ENCODE measurements around the gene KLK5. TPM values are rescaled to one million over a fixed set of nuclear protein-coding genes. Genes with fewer than 3 reads are reported as not detected.

The KLK5 gene
- total RNA-seq, 1 experiment from 2014 or later, result not detected

- peak overlapping the region; percentile 60 for H3T11ph ChIP-seq (ENCODE audit: low read length)
- H4K5ac ChIP-seq (ENCODE audit: insufficient read length, low read depth, low read length), result no peak overlapping the region
- no peak overlapping the region for H2BK5ac ChIP-seq (ENCODE audit: insufficient read length, low read length)
- H2BK120ac ChIP-seq (ENCODE audit: low read depth, low read length, poor library complexity, severe bottlenecking), result no peak overlapping the region
- peaks cover 4 to 6% (median 5%) of the 10 kb centered on the region in 3 experiments; a peak in 4 of 7 replicates for H3K36me3 Mint-ChIP-seq (ENCODE audit: insufficient read depth in 1 of 3, low read depth in 3 of 3)
- H2BK20ac ChIP-seq (ENCODE audit: low read depth, low read length, poor library complexity, severe bottlenecking), result no peak overlapping the region
- no peak overlapping the region for H3K4me3 Mint-ChIP-seq
- no peak overlapping the region for H3K23ac ChIP-seq (ENCODE audit: insufficient read length, low read depth, low read length)
- no peaks in the 10 kb centered on the region for H3K27me3 ChIP-seq (ENCODE audit: insufficient read depth, low read length)
- no peaks in the 10 kb centered on the region for H3K4me1 ChIP-seq (ENCODE audit: insufficient read depth, low read length)
- peaks cover 14% of the 10 kb centered on the region in 2 experiments for H3K9me3 Mint-ChIP-seq
- no peak overlapping the region for H3K27ac Mint-ChIP-seq
- H3K56ac ChIP-seq (ENCODE audit: insufficient read length, low read depth, low read length), result no peak overlapping the region
- H2BK15ac ChIP-seq (ENCODE audit: low read depth, low read length), result no peak overlapping the region
- no peaks in the 10 kb centered on the region for H3K9me3 ChIP-seq (ENCODE audit: control insufficient read depth, low read depth, low read length)
- H3K79me1 ChIP-seq (ENCODE audit: insufficient read depth, low read depth, low read length, poor library complexity, severe bottlenecking), result no peaks in the 10 kb centered on the region
- TF ChIP-seq CTCF (conservative IDR thresholded peaks at IDR 0.05), result no peak
- no peak overlapping the region for H4K91ac ChIP-seq (ENCODE audit: insufficient read length, low read depth, low read length)
- no peaks in the 10 kb centered on the region for H3K79me2 ChIP-seq (ENCODE audit: insufficient read depth, low read length)
- H3K4ac ChIP-seq (ENCODE audit: low read depth, low read length), result no peak overlapping the region
- H3K4me2 ChIP-seq (ENCODE audit: insufficient read depth, insufficient read length, low read length), result no peak overlapping the region
- H2BK12ac ChIP-seq (ENCODE audit: insufficient read length, low read depth, low read length), result no peak overlapping the region
- DNase-seq, result no peak
- H3K18ac ChIP-seq (ENCODE audit: insufficient read length, low read depth, low read length), result no peak overlapping the region
- H4K20me1 ChIP-seq (ENCODE audit: control insufficient read depth, insufficient read depth, insufficient read length), result no peaks in the 10 kb centered on the region
- no CpG with 5 or more reads among the region's 3 CpGs for WGBS (ENCODE audit: extremely low coverage, insufficient read length, low lambda C conversion rate)
- H3K14ac ChIP-seq (ENCODE audit: insufficient read depth, low read length), result no peak overlapping the region
- H3K4me1 Mint-ChIP-seq, result no peaks in the 10 kb centered on the region
- no peak overlapping the region for H2AK5ac ChIP-seq (ENCODE audit: insufficient read length, low read length)
- H2AFZ ChIP-seq (ENCODE audit: low read length), result no peak overlapping the region
- H3K27ac ChIP-seq (ENCODE audit: insufficient read length, low read depth, low read length), result no peak overlapping the region
- H3K27me3 Mint-ChIP-seq (ENCODE audit: low read depth), result peaks cover 49% of the 10 kb centered on the region
- no peaks in the 10 kb centered on the region for H3K23me2 ChIP-seq (ENCODE audit: insufficient read length, low read depth, low read length, poor library complexity, severe bottlenecking)
- H4K8ac ChIP-seq (replicated peaks; ENCODE audit: insufficient read length, low read depth, low read length), result no peak overlapping the region
- H3K9ac ChIP-seq (ENCODE audit: extremely low read depth, insufficient read length, low read length), result no peak overlapping the region
These were observed 53.3 kb downstream of the KLK5 start for GRCh38 chr19:50899569-50899968.

Data from H9 (cell line).